ENCODE measurements around the gene SEC22C. TPM values are rescaled to one million over a fixed set of nuclear protein-coding genes. Genes with fewer than 3 reads are reported as not detected.
A peak's percentile ranks its signal among the peaks of the same experiment; 100 is the strongest.
"Not testable (repeated sequence)": the region's sequence is repeated elsewhere in the genome, so short reads cannot be mapped to it uniquely, and the experiment has no call there.

Gene SEC22C
- total RNA-seq, 8 experiments from 2014 or later = 26.5 to 56.6 (median 32.5) TPM

DNA sequence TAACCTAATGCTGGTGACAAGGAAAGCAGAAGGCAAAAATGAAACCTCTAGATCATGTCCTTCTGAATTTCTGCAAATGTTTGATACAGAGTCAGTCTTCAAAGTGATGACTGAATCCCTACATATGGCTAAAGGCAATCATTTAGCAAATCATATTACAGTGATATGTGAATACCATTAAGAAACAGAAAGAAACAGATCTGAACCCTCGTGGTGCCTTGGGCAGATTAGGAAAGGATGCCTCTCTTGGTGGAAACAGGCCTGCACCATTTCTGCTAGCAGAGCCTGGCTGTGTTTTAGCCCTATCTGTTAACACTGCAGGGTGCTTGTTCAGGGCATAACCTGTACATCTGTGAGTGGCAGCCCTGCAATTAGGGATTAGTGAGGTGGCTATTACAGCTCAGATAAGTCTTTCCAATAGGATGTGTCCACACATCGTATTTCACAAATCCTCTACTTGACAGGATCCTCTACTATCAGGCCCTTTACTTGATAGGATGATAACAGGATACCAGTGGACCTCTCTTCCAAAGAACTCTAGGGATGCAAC lies 12.1 kb downstream of the SEC22C start:
- ATAC-seq (replicated peaks in 6 of 8) = peak in 3 of 8 experiments; percentile 23 to 80 (median 67)
- no peaks in the 10 kb centered on the region for H3K4me1 ChIP-seq (replicated peaks in 1 of 2)
- H3K4me3 ChIP-seq = no peak overlapping the region
- in situ Hi-C loops (cut with MboI; ENCODE audit: low pct_unique_long_range_greater_than_20kb in 2 of 9, low sequenced_read_pairs in 9 of 9, unreplicated experiment in 9 of 9) = no loop called here
- 20 to 100% (median 89%) methylated on average over 1 to 2 of the region's 2 CpGs; no CpG with 5 or more reads in 3 of the 10 experiments for WGBS, 10 experiments
- no peak overlapping the region for H3K27ac ChIP-seq

- H3K4me3 ChIP-seq = no peak overlapping the region
- H3K4me1 ChIP-seq (replicated peaks in 1 of 2) = no peaks in the 10 kb centered on the region
- 48 to 100% (median 74%) methylated on average over 1 to 3 of the region's 3 CpGs; no CpG with 5 or more reads in 2 of the 10 experiments for WGBS, 10 experiments
- H3K27ac ChIP-seq = no peak overlapping the region
- in situ Hi-C loops (cut with MboI; ENCODE audit: low pct_unique_long_range_greater_than_20kb in 2 of 9, low sequenced_read_pairs in 9 of 9, unreplicated experiment in 9 of 9) = no loop called here
- no peak for ATAC-seq (replicated peaks in 6 of 8)
Observed at GRCh38 chr3:42562047-42562907, 19.5 kb downstream of the SEC22C start.

DNA sequence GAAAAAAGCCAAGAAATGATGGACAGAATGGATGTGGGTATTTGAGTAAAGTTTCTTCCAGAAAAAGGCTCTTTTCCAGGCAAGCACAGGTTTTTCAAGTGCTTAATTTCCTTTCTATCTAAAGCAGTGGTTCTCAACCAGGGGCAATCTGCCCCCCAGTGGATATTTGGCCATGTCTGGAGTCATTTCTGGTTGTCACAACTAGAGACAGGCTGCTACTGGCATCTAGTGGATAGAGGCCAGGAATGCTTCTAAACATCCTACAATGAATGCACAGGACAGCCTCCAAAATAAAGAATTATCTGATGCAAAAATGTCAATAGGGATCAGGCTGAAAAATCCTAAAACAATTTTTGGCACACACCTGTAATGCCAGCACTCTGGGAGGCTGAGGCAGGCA lies 23.9 kb downstream of the SEC22C start:
- in situ Hi-C loops (cut with MboI; ENCODE audit: low pct_unique_long_range_greater_than_20kb in 2 of 9, low sequenced_read_pairs in 9 of 9, unreplicated experiment in 9 of 9) = no loop called here
- no peak overlapping the region for H3K27ac ChIP-seq
- ATAC-seq (replicated peaks in 6 of 8) = no peak
- H3K4me3 ChIP-seq = no peak overlapping the region
- H3K4me1 ChIP-seq (replicated peaks in 1 of 2) = no peaks in the 10 kb centered on the region

DNA sequence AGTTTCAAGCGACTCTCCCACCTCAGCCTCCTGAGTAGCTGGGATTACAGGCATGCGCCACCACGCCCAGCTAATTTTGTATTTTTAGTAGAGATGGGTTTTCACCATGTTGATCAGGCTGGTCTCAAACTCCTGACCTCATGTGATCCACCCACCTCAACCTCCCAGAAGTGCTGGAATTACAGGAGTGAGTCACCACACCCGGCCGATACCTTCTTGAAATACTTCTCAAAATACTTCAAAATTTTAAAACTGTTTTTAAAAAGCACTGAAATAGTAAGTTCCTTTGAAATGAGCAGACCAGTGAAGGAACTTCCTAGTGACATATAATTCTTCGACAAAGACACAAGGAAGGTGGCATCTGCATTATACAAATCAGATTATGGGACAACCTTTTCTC lies 24.9 kb downstream of the SEC22C start:
- H3K4me1 ChIP-seq (replicated peaks in 1 of 2); in situ Hi-C loops (cut with MboI; ENCODE audit: low pct_unique_long_range_greater_than_20kb in 2 of 9, low sequenced_read_pairs in 9 of 9, unreplicated experiment in 9 of 9); H3K4me3 ChIP-seq; H3K27ac ChIP-seq; ATAC-seq (replicated peaks in 6 of 8): not testable (repeated sequence)
- 82 to 100% (median 97%) methylated on average over 2 to 6 of the region's 6 CpGs; no CpG with 5 or more reads in 3 of the 10 experiments for WGBS, 10 experiments

DNA sequence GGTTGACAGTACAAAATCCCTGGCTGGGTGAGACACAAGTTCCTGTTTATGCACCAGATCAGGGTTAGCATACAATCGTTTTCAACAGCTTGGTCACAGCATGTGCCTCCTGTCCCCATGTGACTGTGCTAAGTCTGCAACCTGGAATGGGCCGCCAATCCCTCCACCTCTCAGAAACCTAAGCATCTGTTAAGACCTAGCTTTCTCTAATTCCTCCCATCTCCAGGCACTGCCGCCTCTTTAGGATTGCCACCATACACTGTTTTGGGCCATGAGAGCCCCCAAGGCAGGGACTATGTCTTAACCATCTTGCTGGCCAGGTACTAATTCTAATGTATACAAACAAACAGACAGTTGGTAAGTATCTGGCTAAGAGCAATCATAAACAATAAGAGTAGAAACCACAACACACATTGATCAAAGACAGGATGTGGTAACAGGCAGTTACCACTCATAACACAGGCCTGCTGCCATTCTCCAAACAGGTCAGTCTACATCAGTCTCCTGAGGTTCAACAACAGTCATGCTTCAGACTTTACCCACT lies 25.6 kb downstream of the SEC22C start:
- H3K27ac ChIP-seq = no peak overlapping the region
- H3K4me1 ChIP-seq (replicated peaks in 1 of 2) = no peaks in the 10 kb centered on the region
- no peak overlapping the region for H3K4me3 ChIP-seq
- in situ Hi-C loops (cut with MboI; ENCODE audit: low pct_unique_long_range_greater_than_20kb in 2 of 9, low sequenced_read_pairs in 9 of 9, unreplicated experiment in 9 of 9) = no loop called here
- 60 to 100% (median 78%) methylated on average over 1 to 3 of the region's 3 CpGs; no CpG with 5 or more reads in 5 of the 10 experiments for WGBS, 10 experiments
- ATAC-seq (replicated peaks in 6 of 8) = no peak

DNA sequence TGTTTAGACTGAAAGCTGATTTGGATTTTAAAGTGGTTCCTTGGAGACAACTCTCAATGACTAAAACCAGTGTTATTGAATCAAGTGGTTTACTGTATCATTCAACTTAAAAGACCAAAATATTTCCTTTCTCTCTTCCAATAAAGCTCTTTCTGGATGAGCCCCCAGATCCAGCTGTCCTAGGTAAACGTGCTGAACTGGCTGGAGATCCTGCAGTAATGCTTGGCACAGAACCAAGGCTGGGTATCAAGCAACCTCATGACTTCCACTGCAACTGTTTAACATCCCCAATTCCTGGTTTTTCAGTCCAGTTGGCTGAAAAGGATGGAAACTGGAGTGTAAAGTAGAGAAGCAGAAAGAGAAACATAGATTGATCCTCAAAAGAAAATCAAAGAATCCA lies 28.9 kb downstream of the SEC22C start:
- ATAC-seq (replicated peaks in 6 of 8) = no peak
- Histone ChIP-seq H3K4me1 (replicated peaks in 1 of 2) (no peaks in the 10 kb centered on the region), H3K4me3 (no peak overlapping the region), H3K27ac (no peak overlapping the region)
- 0 to 100% (median 48%) methylated on average over 1 of the region's 1 CpG; no CpG with 5 or more reads in 6 of the 10 experiments for WGBS, 10 experiments
- in situ Hi-C loops (cut with MboI; ENCODE audit: low pct_unique_long_range_greater_than_20kb in 2 of 9, low sequenced_read_pairs in 9 of 9, unreplicated experiment in 9 of 9) = no loop called here

DNA sequence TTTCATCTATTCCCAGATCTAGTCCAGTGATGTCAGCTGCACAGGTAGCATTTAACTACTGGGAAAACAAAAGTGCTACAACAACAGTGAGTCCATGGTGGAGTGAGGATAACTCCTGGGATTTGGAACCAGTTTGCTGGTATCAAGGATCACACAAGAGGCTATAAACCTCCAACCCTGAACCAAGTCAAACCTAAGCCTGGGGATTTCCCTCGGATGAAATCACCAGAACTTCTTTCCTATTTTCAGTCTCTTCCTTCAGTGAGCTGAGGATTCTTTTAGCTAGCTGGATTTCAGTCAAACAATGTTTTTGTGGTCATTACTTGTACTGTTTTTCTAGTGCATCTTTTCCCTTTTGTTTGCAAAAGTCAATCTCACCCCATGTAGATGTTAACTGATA lies 31.5 kb downstream of the SEC22C start:
- H3K4me1 ChIP-seq (replicated peaks in 1 of 2) = peaks cover 0 to 4% of the 10 kb centered on the region in 2 donors
- in situ Hi-C loops (cut with MboI; ENCODE audit: low pct_unique_long_range_greater_than_20kb in 2 of 9, low sequenced_read_pairs in 9 of 9, unreplicated experiment in 9 of 9) = no loop called here
- H3K4me3 ChIP-seq = no peak overlapping the region
- 67 to 88% (median 80%) methylated on average over 1 of the region's 1 CpG; no CpG with 5 or more reads in 3 of the 10 experiments for WGBS, 10 experiments
- no peak overlapping the region for H3K27ac ChIP-seq
- ATAC-seq (replicated peaks in 6 of 8) = no peak

GRCh38 chr3:42549131-42549530 lies 32.6 kb downstream of the SEC22C start:
- Histone ChIP-seq H3K27ac (no peak overlapping the region), H3K4me3 (no peak overlapping the region), H3K4me1 (replicated peaks in 1 of 2) (peaks cover 0 to 9% of the 10 kb centered on the region in 2 donors)
- in situ Hi-C loops (cut with MboI; ENCODE audit: low pct_unique_long_range_greater_than_20kb in 2 of 9, low sequenced_read_pairs in 9 of 9, unreplicated experiment in 9 of 9) = loop anchor here in 4 of 9 experiments (10.0 to 25.0 kb wide), 2 partner anchors 312 to 324 kb away; no protein-coding TSS in a partner anchor
- ATAC-seq (replicated peaks in 6 of 8) = peak in 1 of 8 experiments; percentile 14
- 50 to 100% (median 96%) methylated on average over 1 to 2 of the region's 2 CpGs; no CpG with 5 or more reads in 2 of the 10 experiments for WGBS, 10 experiments

DNA sequence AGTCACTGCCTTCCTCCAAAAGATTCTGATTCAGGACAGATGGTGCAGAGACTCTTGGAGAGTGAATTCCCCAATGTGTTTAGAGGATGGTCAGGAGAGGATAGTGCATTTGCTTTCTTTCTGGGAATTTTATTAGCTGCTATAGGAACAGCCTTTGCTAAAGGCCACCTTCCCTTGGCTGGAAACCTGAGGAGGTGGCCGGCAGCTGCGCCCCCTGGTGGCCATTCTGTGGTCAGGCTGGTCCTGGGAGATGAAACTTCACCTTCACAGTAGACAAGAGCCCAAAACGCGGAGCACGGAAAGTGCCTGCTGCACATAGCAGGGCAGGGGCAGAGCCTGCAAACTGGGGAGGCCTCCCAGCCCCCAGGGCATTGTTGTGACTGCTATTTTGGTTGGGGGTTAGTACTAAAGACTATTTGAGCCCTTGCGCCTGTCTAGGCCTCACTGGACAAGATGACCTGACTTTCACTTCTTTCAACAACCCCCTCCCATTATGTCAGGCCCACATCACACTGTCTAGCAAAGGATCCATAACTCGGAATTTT lies 34.3 kb downstream of the SEC22C start:
- H3K4me3 ChIP-seq = no peak overlapping the region
- in situ Hi-C loops (cut with MboI; ENCODE audit: low pct_unique_long_range_greater_than_20kb in 2 of 9, low sequenced_read_pairs in 9 of 9, unreplicated experiment in 9 of 9) = loop anchor here in 4 of 9 experiments (10.0 to 25.0 kb wide), 2 partner anchors 310 to 323 kb away; no protein-coding TSS in a partner anchor
- peak; percentile 64 to 92 (median 74) for ATAC-seq (replicated peaks in 6 of 8)
- no peak overlapping the region for H3K27ac ChIP-seq
- 0 to 67% (median 37%) methylated on average over 1 to 6 of the region's 7 CpGs; no CpG with 5 or more reads in 2 of the 10 experiments for WGBS, 10 experiments
- peaks cover 0 to 9% of the 10 kb centered on the region in 2 donors for H3K4me1 ChIP-seq (replicated peaks in 1 of 2)

DNA sequence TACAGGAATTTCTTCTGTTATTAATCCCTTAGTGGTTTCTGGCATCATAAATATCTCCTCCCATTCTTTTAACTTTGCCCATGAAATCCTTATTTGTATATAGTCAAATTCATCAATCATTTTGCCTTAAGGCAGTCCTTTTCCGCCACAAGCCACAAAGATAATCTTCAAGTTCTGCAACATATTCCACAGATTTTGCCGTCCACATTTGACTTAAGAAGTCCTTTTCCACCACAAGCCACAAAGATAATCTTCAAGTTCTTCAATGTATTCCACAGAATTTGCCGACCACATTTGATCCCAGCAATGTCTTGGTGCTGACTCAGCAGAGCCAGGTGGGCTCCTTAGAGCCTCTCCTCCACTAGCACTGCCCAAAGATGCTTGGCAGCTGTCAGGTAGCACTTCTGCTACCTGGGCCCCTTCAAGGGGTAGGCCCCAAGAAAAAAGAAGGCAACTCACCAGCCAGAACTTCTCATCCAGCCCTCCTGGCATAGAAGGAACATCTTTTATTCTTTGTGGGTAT lies 35.0 kb downstream of the SEC22C start:
- no peak overlapping the region for H3K4me3 ChIP-seq
- no peak overlapping the region for H3K27ac ChIP-seq
- in situ Hi-C loops (cut with MboI; ENCODE audit: low pct_unique_long_range_greater_than_20kb in 2 of 9, low sequenced_read_pairs in 9 of 9, unreplicated experiment in 9 of 9) = loop anchor here in 4 of 9 experiments (10.0 to 25.0 kb wide), 2 partner anchors 309 to 322 kb away; no protein-coding TSS in a partner anchor
- WGBS, 10 experiments = 55 to 100% (median 100%) methylated on average over 1 to 3 of the region's 3 CpGs
- peaks cover 0 to 9% of the 10 kb centered on the region in 2 donors for H3K4me1 ChIP-seq (replicated peaks in 1 of 2)
- no peak for ATAC-seq (replicated peaks in 6 of 8)

DNA sequence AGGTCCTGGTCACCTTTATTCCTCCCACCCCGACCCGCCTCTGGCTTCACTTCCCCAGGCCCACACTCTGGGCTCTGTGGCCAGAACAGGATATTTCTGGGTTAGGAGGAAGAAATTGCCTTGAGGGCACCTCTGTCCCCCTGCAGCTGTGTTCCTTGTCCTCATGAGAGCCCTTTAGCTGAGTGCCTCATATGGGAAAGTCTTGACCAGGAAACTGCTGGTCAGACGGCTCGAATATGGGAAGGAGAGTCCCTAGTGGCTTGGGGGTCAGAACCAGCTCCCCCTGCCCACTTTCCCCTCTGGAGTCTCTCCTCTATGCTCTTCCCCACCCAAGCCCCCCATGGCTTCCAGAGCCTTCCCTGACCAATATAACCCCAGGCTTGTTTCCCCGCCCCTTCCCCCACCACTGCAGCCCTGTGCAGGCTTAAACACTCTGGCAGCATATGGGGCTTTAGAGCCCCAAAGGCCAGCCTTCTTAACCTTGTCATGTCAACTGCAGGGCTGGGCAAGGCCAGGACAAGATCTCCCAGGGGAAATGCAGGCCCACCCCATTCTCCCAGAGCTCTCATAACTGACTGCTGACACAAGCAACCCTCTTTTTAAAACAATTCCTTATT lies 36.4 kb downstream of the SEC22C start:
- in situ Hi-C loops (cut with MboI; ENCODE audit: low pct_unique_long_range_greater_than_20kb in 2 of 9, low sequenced_read_pairs in 9 of 9, unreplicated experiment in 9 of 9) = loop anchor here in 4 of 9 experiments (10.0 to 25.0 kb wide), 2 partner anchors 308 to 321 kb away; no protein-coding TSS in a partner anchor
- no peak overlapping the region for H3K4me3 ChIP-seq
- ATAC-seq (replicated peaks in 6 of 8) = no peak
- H3K27ac ChIP-seq = no peak overlapping the region
- peaks cover 0 to 9% of the 10 kb centered on the region in 2 donors for H3K4me1 ChIP-seq (replicated peaks in 1 of 2)
- 60% methylated on average over 2 of the region's 5 CpGs; no CpG with 5 or more reads in 9 of the 10 experiments for WGBS, 10 experiments

Measured in motor neuron (in vitro differentiated cells).